Activated CD4-positive, alpha-beta T cell treated with anti-CD3 and anti-CD28 coated beads for 1 hour (primary cell): ENCODE results near the gene PODXL2.

ENCODE experiments used
- DNase-seq: peaks from one replicate; pipeline ENCODE4 v3.0.0-alpha.2; 2020

PODXL2 gene

GRCh38 chr3:127711021-127711695, 82.2 kb downstream of the PODXL2 start:
- DNase-seq, result no peak

GRCh38 chr3:127711896-127712295, 82.9 kb downstream of the PODXL2 start:
- DNase-seq, result no peak

GRCh38 chr3:127712461-127712860, 83.5 kb downstream of the PODXL2 start:
- no peak for DNase-seq

GRCh38 chr3:127712881-127713771, 84.1 kb downstream of the PODXL2 start:
- no peak for DNase-seq

- no peak for DNase-seq
These were observed 85.2 kb downstream of the PODXL2 start for GRCh38 chr3:127714125-127714571.

- DNase-seq, result no peak
These were observed 85.9 kb downstream of the PODXL2 start for GRCh38 chr3:127714866-127715265.

GRCh38 chr3:127715532-127715931, 86.5 kb downstream of the PODXL2 start:
- DNase-seq, result no peak

GRCh38 chr3:127716384-127716783, 87.4 kb downstream of the PODXL2 start:
- DNase-seq, result no peak

GRCh38 chr3:127717357-127718244, 88.6 kb downstream of the PODXL2 start:
- no peak for DNase-seq

GRCh38 chr3:127718245-127718915, 89.4 kb downstream of the PODXL2 start:
- DNase-seq, result no peak

- no peak for DNase-seq
These were observed 89.9 kb downstream of the PODXL2 start for GRCh38 chr3:127718916-127719290.

- DNase-seq, result no peak
These were observed 90.4 kb downstream of the PODXL2 start for GRCh38 chr3:127719369-127719768.

GRCh38 chr3:127720161-127720823, 91.3 kb downstream of the PODXL2 start:
- DNase-seq, result no peak

- no peak for DNase-seq
These were observed 92.3 kb downstream of the PODXL2 start for GRCh38 chr3:127720985-127721935.

- DNase-seq, result no peak
These were observed 93.3 kb downstream of the PODXL2 start for GRCh38 chr3:127722091-127722784.
